ENCODE measurements around the gene MAK.
A peak's percentile ranks its signal among the peaks of the same experiment; 100 is the strongest.
"Not testable (repeated sequence)": the region's sequence is repeated elsewhere in the genome, so short reads cannot be mapped to it uniquely, and the experiment has no call there.

The MAK gene

DNA sequence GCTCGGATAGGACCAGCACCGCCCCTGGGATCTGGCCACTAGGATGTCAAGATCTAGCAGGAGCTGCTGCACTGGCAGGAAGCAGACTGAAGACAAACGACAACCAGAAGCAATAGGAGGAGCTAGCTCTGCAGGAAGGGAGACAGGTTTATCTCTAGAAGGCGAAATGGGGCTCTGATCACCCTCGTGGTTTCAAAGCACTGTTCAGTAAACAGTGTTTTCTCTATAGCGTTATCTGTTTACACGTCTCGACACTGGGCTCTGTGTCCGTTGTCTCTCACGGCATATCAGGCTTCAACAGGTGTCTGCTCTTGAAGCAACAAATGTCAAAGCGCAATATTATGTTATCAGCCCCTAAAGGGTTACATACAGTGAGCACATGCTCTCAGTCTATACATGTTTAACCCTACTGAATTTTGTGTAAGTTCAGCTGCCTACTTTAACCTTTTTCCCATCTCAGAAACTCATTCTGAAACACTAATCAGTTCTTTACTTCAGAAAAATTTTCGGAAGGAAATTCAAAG lies 66.9 kb downstream of the MAK start:
- FAIRE-seq: no peak

DNA sequence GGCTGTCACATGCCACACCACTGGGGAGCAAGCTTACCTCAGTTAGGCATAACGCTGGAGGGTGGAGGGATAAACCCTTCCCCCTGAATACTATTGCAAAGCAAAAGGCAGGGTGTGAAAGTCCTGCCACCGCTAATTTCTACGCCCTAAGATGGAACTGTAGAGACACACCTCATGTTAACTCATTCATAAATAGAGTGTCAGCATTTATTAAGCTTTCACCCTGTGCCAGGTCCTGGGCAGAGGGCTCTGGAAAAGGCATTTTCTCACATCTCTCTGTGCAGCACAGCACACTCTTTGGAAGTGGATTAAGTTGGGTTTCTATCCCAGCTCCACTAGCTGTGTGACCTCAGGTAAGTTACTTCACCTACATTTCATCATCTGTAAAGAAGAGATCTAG lies 68.9 kb downstream of the MAK start:
- FAIRE-seq: no peak

DNA sequence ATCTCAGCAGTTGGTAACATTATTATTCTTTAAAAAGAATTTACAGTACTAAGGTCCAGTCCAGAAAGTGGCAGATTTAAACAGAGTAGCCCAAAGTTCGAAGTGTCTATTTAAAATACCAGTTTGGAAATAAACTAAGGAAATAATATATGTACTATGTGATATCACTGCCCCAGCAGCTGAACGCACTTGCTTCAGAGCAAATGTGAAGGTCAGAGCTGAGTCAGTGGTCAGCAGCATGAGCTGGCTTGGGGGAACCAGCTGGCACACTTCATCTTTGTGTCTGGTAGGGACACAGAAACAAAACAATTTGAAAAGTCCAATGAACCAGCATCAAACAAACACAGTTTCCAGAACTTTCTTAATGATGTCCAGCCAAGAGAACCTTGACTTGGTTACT lies 75.3 kb downstream of the MAK start:
- FAIRE-seq: no peak

GRCh38 chr6:10759884-10760329 lies 78.4 kb downstream of the MAK start:
- FAIRE-seq: no peak

DNA sequence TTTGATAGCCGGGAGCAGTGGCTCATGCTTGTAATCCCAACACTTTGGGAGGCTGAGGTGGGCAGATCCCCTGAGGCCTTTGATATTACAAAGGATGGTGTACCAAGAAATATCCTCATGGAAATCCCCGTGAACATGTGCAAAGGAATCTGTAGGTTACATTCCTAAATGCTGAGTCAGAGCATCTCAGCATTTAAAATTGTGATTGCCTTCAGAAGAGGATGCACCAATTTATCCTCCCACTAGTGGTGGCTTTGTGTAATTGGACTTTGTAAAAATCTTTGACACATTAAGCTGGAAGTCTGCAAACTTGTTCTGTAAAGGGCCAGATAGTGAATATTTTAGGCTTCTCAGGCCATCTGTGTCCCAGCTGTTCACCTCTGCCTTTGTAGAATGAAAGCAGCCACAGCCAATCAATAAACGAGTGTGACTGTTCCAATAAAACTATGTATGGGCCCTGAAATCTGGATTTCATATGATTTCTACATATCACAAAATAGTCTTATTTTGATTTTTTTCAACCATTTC lies 79.0 kb downstream of the MAK start:
- FAIRE-seq: peak; percentile 15

GRCh38 chr6:10756085-10756484 lies 82.3 kb downstream of the MAK start:
- FAIRE-seq: no peak

DNA sequence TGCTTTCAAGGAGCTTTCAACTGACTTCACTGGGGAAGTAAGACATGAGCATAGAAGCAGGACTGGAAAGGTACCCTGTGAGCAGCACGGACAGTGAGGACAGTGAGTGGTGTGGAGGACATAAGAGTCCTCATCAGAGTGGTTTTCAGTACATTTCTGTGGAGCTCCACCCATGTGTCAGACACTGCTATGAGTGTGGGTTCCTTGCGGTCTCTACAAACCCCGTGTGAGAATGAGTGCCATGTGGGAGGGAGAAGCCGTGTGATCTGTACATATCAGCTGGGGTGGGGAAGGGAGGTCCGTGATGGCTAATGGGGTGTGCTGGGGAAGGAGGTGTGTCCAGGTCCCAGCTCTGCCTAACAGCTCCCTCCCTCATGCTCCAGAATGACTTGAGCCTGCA lies 86.6 kb downstream of the MAK start:
- not testable (repeated sequence) for FAIRE-seq

DNA sequence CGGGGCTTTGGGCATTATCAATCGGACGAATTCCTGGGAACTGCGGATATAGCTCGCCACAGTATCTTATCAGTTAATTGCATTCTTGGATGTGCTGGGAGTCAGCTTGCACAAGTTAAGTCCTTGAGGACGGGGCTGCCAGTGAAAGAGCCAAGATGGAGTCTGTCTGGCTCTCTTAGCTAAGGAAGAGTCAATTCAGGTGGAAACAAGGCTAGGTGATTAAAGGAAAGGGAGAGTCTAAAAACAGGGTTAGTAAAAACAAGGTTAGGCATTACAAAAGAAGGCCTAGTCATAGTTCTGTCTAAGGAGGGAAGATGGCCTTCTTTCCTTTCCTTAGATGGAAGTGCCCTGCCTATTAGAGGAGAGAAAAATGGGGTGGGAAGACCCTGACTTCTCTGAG lies 87.8 kb downstream of the MAK start:
- FAIRE-seq: not testable (repeated sequence)

DNA sequence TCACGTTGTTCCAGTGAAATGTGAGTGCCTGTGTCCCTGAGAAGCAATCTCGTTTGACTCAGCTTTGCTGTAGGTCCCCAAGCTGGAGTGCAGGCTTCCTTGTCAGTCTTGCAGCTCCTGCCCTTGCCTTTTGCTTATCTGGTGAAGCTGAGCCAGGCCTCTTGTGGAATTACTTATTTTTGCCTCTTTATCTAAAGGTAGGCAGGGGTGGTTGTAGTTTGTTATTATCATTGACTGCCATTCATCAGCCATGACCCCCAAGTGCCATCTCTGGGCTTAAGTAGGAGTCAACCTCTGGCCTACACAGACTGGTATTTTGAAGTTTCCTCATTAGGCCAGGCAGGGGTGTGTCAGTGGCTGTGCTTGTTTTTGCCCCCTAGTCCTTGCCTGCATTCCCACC lies 88.6 kb downstream of the MAK start:
- FAIRE-seq: no peak

GRCh38 chr6:10747251-10747972 lies 90.9 kb downstream of the MAK start, which contains the start of gene TMEM14B:
TSS of gene TMEM14B (plus strand) at chr6:10747805. CDS start at chr6:10749246, 1,441 bp downstream.
- FAIRE-seq: peak; percentile 26

GRCh38 chr6:10746915-10747250 lies 91.5 kb downstream of the MAK start:
- no peak for FAIRE-seq

GRCh38 chr6:10745116-10745515 lies 93.2 kb downstream of the MAK start:
- FAIRE-seq: no peak

GRCh38 chr6:10743515-10743914 lies 94.8 kb downstream of the MAK start:
- no peak for FAIRE-seq

DNA sequence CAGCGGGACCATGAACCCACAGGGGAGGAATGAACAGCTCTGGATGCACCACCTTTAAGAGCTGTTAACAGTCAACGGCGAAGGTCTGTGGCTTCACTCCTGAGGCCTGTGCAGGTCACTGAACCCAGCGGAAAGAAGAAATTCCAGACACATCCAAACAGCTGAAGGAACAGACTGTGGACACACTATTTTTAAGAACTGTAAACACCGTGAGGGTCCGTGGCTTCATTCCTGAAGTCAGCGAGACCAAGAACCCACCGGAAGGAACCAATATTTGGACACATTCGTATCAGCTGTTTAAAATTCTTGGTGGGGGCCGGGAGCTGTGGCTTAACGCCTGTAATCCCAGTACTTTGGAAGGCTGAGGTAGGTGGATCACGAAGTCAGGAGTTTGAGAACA lies 96.1 kb downstream of the MAK start:
- FAIRE-seq: no peak

- not testable (repeated sequence) for FAIRE-seq
These were observed 96.7 kb downstream of the MAK start for GRCh38 chr6:10741643-10742042.

- FAIRE-seq: no peak
These were observed 98.3 kb downstream of the MAK start for GRCh38 chr6:10740061-10740460.

GRCh38 chr6:10736731-10737130 lies 101.6 kb downstream of the MAK start:
- FAIRE-seq: no peak

DNA sequence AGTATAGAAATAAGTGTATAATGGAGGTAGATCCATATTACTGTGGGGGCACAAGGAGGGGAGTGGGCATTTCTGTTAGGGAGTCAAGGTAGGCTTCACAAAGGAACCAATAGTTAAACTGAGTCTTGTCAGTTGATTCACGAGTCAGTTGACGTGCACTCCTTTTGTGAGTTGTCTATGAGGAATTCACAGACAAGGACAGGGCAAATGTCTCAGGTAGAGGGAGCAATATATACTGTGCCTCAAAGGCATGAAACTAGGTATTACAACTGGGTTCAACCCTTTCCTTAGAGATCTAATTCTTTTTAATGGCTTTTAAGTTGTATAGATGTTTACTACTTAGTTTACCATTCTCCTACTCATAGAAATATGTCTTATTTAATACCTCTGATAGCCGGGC lies 104.5 kb downstream of the MAK start:
- no peak for FAIRE-seq

DNA sequence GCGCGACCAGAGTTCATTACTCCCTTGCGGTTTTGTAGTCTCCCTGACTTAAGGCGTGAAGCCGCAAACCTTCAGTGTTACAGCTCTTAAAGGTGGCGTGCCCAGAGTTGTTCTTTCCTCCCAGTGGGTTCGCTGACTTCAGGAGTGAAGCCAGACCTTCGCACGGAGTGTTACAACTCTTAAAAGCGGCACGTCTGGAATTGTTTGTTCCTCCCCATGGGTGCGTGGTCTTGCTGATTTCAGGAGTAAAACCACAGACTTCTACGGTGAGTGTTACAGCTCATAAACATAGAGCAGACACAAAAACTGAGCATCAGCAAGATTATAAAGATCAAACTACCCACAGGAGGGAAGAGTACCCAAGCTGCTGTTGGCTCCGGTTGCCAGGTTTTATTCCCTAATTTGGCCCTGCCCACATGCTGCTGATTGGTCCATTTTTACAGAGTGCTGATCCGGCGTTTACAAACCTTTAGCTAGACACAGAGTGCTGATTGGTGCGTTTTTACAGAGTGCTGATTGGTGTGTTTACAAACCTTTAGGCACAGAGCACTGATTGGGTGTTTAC lies 105.1 kb downstream of the MAK start:
- no peak for FAIRE-seq

DNA sequence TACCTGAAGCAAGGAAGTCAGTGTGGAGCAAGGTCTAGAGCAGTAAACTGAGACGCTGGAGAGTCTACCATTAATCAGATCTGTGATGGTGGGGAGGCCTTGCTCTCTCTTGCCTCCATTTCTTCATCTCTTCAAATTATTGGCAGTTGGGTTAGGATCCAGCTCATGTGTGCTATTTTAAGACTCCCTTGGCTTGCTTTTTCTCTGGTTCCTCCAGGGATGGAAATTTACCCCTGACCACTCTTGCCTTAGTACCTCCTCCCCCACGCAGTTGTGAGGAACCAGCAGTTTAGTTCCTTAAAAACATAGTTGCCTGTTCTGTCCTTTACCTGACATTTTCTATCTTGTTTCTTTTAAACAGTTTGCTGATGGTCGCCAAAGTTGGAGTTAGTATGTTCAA lies 108.1 kb downstream of the MAK start:
- FAIRE-seq: no peak

- FAIRE-seq: no peak
These were observed 112.6 kb downstream of the MAK start for GRCh38 chr6:10725716-10726115.

DNA sequence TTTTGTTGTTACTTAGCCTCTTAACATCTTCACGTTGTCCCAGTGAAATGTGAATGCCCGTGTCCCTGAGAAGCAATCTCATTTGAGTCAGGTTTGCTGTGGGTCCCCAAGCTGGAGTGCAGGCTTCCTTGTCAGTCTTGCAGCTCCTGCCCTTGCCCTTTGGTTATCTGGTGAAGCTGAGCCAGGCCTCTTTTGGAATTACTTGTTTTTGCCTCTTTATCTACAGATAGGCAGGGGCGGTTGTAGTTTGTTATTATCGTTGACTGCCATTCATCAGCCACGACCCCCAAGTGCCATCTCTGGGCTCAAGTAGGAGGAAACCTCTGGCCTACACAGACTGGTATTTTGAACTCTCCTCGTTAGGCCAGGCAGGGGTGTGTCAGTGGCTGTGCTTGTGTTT lies 113.3 kb downstream of the MAK start:
- FAIRE-seq: no peak

DNA sequence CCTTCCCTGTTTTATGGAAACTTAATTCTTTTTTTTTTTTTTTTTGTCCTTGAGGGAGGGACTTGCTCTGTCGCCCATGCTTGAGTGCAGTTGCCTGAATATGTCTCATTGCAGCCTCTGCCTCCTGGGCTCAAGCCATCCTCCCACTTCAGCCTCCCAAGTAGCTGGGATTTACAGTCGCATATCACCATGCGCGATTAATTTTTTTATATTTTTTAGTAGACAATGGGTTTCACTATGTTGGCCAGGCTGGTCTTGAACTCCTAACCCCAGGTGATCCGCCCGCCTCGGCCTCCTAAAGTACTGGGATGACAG lies 114.8 kb downstream of the MAK start:
- FAIRE-seq: no peak

- peak; percentile 45 for FAIRE-seq
These were observed 115.3 kb downstream of the MAK start, which contains the start of gene TMEM14C for GRCh38 chr6:10722820-10723566. TSS of gene TMEM14C (plus strand) at chr6:10723070. CDS start at chr6:10724614, 1,544 bp downstream.

All from endometrium (tissue), 2 donors.